ENCODE data around the gene HS6ST3. TPM values are rescaled to one million over a fixed set of nuclear protein-coding genes. Genes with fewer than 3 reads are reported as not detected.

HS6ST3 gene
- total and polyA plus RNA-seq, 2 donors (not counting 1 experiment from before 2014, with no cell fraction given), result not detected

DNA sequence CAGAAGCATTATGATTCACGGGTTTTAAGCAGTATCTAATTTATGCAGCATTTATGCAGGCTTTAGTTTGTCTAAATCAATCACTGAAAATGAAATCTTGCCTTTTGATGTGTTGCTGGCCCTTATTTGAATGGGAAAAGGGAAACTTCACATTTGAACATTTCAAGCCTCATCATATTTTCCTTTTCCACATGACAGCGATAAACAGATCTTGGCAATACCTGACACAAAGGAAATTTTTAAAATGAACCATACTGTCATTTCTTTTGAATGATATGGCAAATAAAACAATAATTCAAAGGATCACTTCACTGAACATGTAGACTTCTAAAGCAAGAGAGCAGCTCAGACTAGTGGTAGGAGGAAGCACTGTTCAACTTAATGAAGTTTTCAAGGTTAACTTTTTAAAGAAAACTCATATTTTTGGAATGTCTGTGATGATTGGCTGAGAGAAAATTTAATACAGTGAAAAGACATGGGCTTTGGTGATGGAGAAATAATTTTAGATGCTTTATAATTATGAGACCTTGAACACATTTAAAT, 706.3 kb downstream of the HS6ST3 start:
- Histone ChIP-seq H3K4me2 (ENCODE audit: extremely low read depth, insufficient read depth, low read length) (no peak overlapping the region), H3K27me3 (ENCODE audit: control insufficient read depth, insufficient read depth, low read length) (no peaks in the 10 kb centered on the region), H2AFZ (ENCODE audit: low read length) (no peak overlapping the region), H3K9me3 (ENCODE audit: control insufficient read depth, insufficient read depth, low read depth, low read length) (no peaks in the 10 kb centered on the region), H3K79me2 (ENCODE audit: control insufficient read depth, insufficient read depth, low read length) (no peaks in the 10 kb centered on the region), H4K20me1 (ENCODE audit: control insufficient read depth, extremely low read depth, insufficient read depth, low read length) (no peaks in the 10 kb centered on the region), H3K4me3 (replicated peaks in 1 of 4; ENCODE audit: control extremely low read depth in 1 of 4, insufficient read depth in 1 of 4, low read depth in 3 of 4, low read length in 4 of 4) (no peak overlapping the region), H3K36me3 (ENCODE audit: control insufficient read depth, insufficient read depth, low read length) (no peaks in the 10 kb centered on the region), H3K27ac (ENCODE audit: insufficient read depth, low read length) (no peak overlapping the region), H3K4me1 (ENCODE audit: control insufficient read depth, extremely low read depth, insufficient read depth, low read length) (no peaks in the 10 kb centered on the region), H3K9ac (ENCODE audit: insufficient read depth, low read length) (no peak overlapping the region)
- TF ChIP-seq EZH2 (IDR thresholded peaks at IDR 0.05; ENCODE audit: low read length, missing control alignments), result no peak
- TF ChIP-seq, protein P1, sequence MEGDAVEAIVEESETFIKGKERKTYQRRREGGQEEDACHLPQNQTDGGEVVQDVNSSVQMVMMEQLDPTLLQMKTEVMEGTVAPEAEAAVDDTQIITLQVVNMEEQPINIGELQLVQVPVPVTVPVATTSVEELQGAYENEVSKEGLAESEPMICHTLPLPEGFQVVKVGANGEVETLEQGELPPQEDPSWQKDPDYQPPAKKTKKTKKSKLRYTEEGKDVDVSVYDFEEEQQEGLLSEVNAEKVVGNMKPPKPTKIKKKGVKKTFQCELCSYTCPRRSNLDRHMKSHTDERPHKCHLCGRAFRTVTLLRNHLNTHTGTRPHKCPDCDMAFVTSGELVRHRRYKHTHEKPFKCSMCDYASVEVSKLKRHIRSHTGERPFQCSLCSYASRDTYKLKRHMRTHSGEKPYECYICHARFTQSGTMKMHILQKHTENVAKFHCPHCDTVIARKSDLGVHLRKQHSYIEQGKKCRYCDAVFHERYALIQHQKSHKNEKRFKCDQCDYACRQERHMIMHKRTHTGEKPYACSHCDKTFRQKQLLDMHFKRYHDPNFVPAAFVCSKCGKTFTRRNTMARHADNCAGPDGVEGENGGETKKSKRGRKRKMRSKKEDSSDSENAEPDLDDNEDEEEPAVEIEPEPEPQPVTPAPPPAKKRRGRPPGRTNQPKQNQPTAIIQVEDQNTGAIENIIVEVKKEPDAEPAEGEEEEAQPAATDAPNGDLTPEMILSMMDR (conservative IDR thresholded peaks at IDR 0.05 in 1 of 2, IDR thresholded peaks at IDR 0.05 in 1 of 2; ENCODE audit: low read depth in 1 of 2, low read length in 2 of 2), result peak in 1 of 2 donors; percentile 22
- DNase-seq (ENCODE audit: low read depth in 2 of 2), result no peak

DNA sequence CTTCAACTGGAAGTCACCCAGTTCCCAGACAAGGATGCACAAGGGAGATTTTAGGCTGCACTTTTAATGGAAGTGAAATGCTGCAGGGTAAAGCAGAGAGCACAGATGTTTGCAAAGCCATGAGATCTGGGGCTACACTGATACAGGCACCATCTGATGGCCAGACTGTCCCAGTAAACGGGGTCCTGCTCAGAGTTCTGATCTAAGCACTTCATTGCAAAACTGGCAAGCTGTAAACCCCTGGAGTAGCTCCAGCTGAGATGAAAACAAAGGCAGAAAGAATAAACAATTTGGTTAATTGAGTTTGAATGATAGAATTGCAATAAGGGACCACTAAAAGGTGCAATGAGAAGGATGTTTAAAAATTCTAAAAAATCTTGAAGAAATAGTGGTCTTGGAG, 707.2 kb downstream of the HS6ST3 start:
- Histone ChIP-seq H3K79me2 (ENCODE audit: control insufficient read depth, insufficient read depth, low read length) (no peaks in the 10 kb centered on the region), H3K27ac (ENCODE audit: insufficient read depth, low read length) (no peak overlapping the region), H3K4me1 (ENCODE audit: control insufficient read depth, extremely low read depth, insufficient read depth, low read length) (no peaks in the 10 kb centered on the region), H3K9ac (ENCODE audit: insufficient read depth, low read length) (no peak overlapping the region), H3K4me3 (replicated peaks in 1 of 4; ENCODE audit: control extremely low read depth in 1 of 4, insufficient read depth in 1 of 4, low read depth in 3 of 4, low read length in 4 of 4) (no peak overlapping the region), H2AFZ (ENCODE audit: low read length) (no peak overlapping the region), H3K9me3 (ENCODE audit: control insufficient read depth, insufficient read depth, low read depth, low read length) (no peaks in the 10 kb centered on the region), H3K4me2 (ENCODE audit: extremely low read depth, insufficient read depth, low read length) (no peak overlapping the region), H3K27me3 (ENCODE audit: control insufficient read depth, insufficient read depth, low read length) (no peaks in the 10 kb centered on the region), H3K36me3 (ENCODE audit: control insufficient read depth, insufficient read depth, low read length) (no peaks in the 10 kb centered on the region), H4K20me1 (ENCODE audit: control insufficient read depth, extremely low read depth, insufficient read depth, low read length) (no peaks in the 10 kb centered on the region)
- no peak for TF ChIP-seq EZH2 (IDR thresholded peaks at IDR 0.05; ENCODE audit: low read length, missing control alignments)
- TF ChIP-seq, protein P1 (conservative IDR thresholded peaks at IDR 0.05 in 1 of 2, IDR thresholded peaks at IDR 0.05 in 1 of 2; ENCODE audit: low read depth in 1 of 2, low read length in 2 of 2), result no peak
- no peak for DNase-seq (ENCODE audit: low read depth in 2 of 2)

DNA sequence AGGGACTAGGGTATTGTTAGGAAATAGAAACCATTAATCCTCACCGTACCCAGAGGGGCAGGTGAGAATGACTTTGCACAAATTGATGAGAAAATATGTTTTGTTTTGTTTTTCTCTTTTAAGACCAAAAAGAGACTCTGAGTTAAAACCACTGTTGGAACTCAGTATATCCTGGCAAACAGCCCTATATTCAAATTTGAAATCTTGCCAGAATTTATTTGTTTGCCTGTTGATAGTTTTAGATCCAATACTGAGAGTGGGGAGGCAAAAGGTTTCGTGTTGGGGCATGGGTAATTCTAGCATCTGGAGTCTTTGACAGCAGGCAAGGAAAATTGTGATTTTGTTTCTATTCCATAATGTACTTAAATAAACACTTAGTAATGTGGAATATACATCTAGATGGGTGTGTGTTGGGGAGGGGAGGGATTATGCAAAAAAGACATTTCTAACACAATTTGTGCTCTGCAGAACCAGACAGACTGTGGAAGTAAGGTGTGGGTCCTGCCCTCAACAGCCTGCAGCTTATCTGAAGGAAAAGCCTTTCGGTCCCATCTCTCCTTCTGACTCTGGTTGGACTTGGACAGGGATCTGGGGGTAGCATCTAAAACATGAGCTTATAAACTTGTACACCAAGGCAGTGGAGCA, 713.7 kb downstream of the HS6ST3 start:
- no peak for TF ChIP-seq EZH2 (IDR thresholded peaks at IDR 0.05; ENCODE audit: low read length, missing control alignments)
- TF ChIP-seq, protein P1 (conservative IDR thresholded peaks at IDR 0.05 in 1 of 2, IDR thresholded peaks at IDR 0.05 in 1 of 2; ENCODE audit: low read depth in 1 of 2, low read length in 2 of 2), result no peak
- Histone ChIP-seq H3K9ac (ENCODE audit: insufficient read depth, low read length) (no peak overlapping the region), H3K4me3 (replicated peaks in 1 of 4; ENCODE audit: control extremely low read depth in 1 of 4, insufficient read depth in 1 of 4, low read depth in 3 of 4, low read length in 4 of 4) (no peak overlapping the region), H3K9me3 (ENCODE audit: control insufficient read depth, insufficient read depth, low read depth, low read length) (no peaks in the 10 kb centered on the region), H3K36me3 (ENCODE audit: control insufficient read depth, insufficient read depth, low read length) (no peaks in the 10 kb centered on the region), H2AFZ (ENCODE audit: low read length) (no peak overlapping the region), H3K4me1 (ENCODE audit: control insufficient read depth, extremely low read depth, insufficient read depth, low read length) (no peaks in the 10 kb centered on the region), H4K20me1 (ENCODE audit: control insufficient read depth, extremely low read depth, insufficient read depth, low read length) (no peaks in the 10 kb centered on the region), H3K79me2 (ENCODE audit: control insufficient read depth, insufficient read depth, low read length) (no peaks in the 10 kb centered on the region), H3K27me3 (ENCODE audit: control insufficient read depth, insufficient read depth, low read length) (no peaks in the 10 kb centered on the region), H3K4me2 (ENCODE audit: extremely low read depth, insufficient read depth, low read length) (no peak overlapping the region), H3K27ac (ENCODE audit: insufficient read depth, low read length) (no peak overlapping the region)
- no peak for DNase-seq (ENCODE audit: low read depth in 2 of 2)
